ENCODE data around the gene TYSND1.

DNA sequence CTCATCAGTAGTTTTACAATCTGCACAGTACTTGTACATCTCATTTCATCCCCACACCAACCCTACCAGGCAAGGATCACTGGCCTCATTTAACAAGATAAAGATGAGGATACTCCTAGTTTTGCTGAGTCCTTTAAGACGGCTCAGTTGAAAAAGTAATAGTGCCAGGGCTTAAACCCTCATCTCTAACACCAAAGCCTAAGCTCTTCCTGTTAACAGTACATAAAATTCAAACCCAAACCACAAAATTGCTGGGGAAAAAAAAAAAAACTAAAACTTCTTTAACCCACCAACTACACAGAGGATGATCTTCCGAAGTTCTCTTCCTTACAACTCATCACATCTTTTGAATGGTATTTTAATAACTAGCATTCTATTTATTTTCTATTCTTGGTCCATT lies 22.5 kb upstream of the TYSND1 start:
- TF ChIP-seq, protein P1, sequence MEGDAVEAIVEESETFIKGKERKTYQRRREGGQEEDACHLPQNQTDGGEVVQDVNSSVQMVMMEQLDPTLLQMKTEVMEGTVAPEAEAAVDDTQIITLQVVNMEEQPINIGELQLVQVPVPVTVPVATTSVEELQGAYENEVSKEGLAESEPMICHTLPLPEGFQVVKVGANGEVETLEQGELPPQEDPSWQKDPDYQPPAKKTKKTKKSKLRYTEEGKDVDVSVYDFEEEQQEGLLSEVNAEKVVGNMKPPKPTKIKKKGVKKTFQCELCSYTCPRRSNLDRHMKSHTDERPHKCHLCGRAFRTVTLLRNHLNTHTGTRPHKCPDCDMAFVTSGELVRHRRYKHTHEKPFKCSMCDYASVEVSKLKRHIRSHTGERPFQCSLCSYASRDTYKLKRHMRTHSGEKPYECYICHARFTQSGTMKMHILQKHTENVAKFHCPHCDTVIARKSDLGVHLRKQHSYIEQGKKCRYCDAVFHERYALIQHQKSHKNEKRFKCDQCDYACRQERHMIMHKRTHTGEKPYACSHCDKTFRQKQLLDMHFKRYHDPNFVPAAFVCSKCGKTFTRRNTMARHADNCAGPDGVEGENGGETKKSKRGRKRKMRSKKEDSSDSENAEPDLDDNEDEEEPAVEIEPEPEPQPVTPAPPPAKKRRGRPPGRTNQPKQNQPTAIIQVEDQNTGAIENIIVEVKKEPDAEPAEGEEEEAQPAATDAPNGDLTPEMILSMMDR (conservative IDR thresholded peaks at IDR 0.05; ENCODE audit: low read length): no peak
- no peak for TF ChIP-seq EZH2phosphoT487 (IDR thresholded peaks at IDR 0.05; ENCODE audit: borderline replicate concordance)

All from Loucy (cell line).